Rectal smooth muscle tissue (tissue), 1 donor: Measurements from ENCODE around the gene CFAP92.

Source experiments
- H3K27ac ChIP-seq: one replicate; pipeline ENCODE4 v1.7.0; 2013; ENCODE audit warnings: low read depth, low read length, inconsistent platforms
- H3K27me3 ChIP-seq: one replicate; pipeline ENCODE4 v1.7.0; 2013; ENCODE audit warnings: low read length; ENCODE audit not compliant: control insufficient read depth, insufficient read depth
- H3K36me3 ChIP-seq: one replicate; pipeline ENCODE4 v1.7.0; 2013; ENCODE audit warnings: low read length; ENCODE audit not compliant: control insufficient read depth, insufficient read depth
- H3K4me1 ChIP-seq: one replicate; pipeline ENCODE4 v1.7.0; 2013; ENCODE audit warnings: low read length; ENCODE audit not compliant: control insufficient read depth, insufficient read depth
- H3K4me3 ChIP-seq: one replicate; pipeline ENCODE4 v1.7.0; 2013; ENCODE audit warnings: low read length
- H3K9ac ChIP-seq: one replicate; pipeline ENCODE4 v1.7.0; 2013; ENCODE audit warnings: low read length

Gene CFAP92

GRCh38 chr3:128956440-128956839, 37.4 kb downstream of the CFAP92 start:
- Histone ChIP-seq H3K27ac (no peak overlapping the region), H3K9ac (no peak overlapping the region), H3K27me3 (no peaks in the 10 kb centered on the region), H3K36me3 (no peaks in the 10 kb centered on the region), H3K4me1 (no peaks in the 10 kb centered on the region), H3K4me3 (no peak overlapping the region)

GRCh38 chr3:128950223-128950938, 43.5 kb downstream of the CFAP92 start:
- Histone ChIP-seq H3K36me3 (no peaks in the 10 kb centered on the region), H3K9ac (no peak overlapping the region), H3K27ac (no peak overlapping the region), H3K27me3 (no peaks in the 10 kb centered on the region), H3K4me3 (no peak overlapping the region), H3K4me1 (no peaks in the 10 kb centered on the region)

GRCh38 chr3:128949158-128949557, 44.7 kb downstream of the CFAP92 start:
- H3K4me1 ChIP-seq: no peaks in the 10 kb centered on the region
- H3K9ac ChIP-seq: no peak overlapping the region
- no peaks in the 10 kb centered on the region for H3K27me3 ChIP-seq
- H3K27ac ChIP-seq: no peak overlapping the region
- no peaks in the 10 kb centered on the region for H3K36me3 ChIP-seq
- H3K4me3 ChIP-seq: no peak overlapping the region

- no peak overlapping the region for H3K27ac ChIP-seq
- H3K27me3 ChIP-seq: no peaks in the 10 kb centered on the region
- no peaks in the 10 kb centered on the region for H3K36me3 ChIP-seq
- H3K4me3 ChIP-seq: no peak overlapping the region
- no peak overlapping the region for H3K9ac ChIP-seq
- H3K4me1 ChIP-seq: no peaks in the 10 kb centered on the region
Observed at GRCh38 chr3:128946411-128946810, 47.5 kb downstream of the CFAP92 start.

- Histone ChIP-seq H3K9ac (no peak overlapping the region), H3K4me3 (no peak overlapping the region), H3K27ac (no peak overlapping the region), H3K27me3 (no peaks in the 10 kb centered on the region), H3K36me3 (no peaks in the 10 kb centered on the region), H3K4me1 (no peaks in the 10 kb centered on the region)
Observed at GRCh38 chr3:128945878-128946175, 48.0 kb downstream of the CFAP92 start.

- Histone ChIP-seq H3K4me3 (no peak overlapping the region), H3K4me1 (no peaks in the 10 kb centered on the region), H3K36me3 (no peaks in the 10 kb centered on the region), H3K27ac (no peak overlapping the region), H3K27me3 (no peaks in the 10 kb centered on the region), H3K9ac (no peak overlapping the region)
Observed at GRCh38 chr3:128945041-128945877, 48.6 kb downstream of the CFAP92 start.

GRCh38 chr3:128942161-128942952, 51.5 kb downstream of the CFAP92 start:
- no peaks in the 10 kb centered on the region for H3K4me1 ChIP-seq

GRCh38 chr3:128940252-128940651, 53.6 kb downstream of the CFAP92 start:
- no peak overlapping the region for H3K27ac ChIP-seq
- H3K36me3 ChIP-seq: no peaks in the 10 kb centered on the region
- H3K27me3 ChIP-seq: no peaks in the 10 kb centered on the region
- no peak overlapping the region for H3K4me3 ChIP-seq
- H3K9ac ChIP-seq: no peak overlapping the region
- H3K4me1 ChIP-seq: no peaks in the 10 kb centered on the region

More at GRCh38 chr3:128942161-128942952, 51.5 kb downstream of the CFAP92 start:
- no peak overlapping the region for H3K27ac ChIP-seq
- H3K9ac ChIP-seq: no peak overlapping the region
- H3K27me3 ChIP-seq: no peaks in the 10 kb centered on the region
- no peaks in the 10 kb centered on the region for H3K36me3 ChIP-seq
- no peak overlapping the region for H3K4me3 ChIP-seq

- Histone ChIP-seq H3K4me1 (no peaks in the 10 kb centered on the region), H3K27me3 (no peaks in the 10 kb centered on the region), H3K9ac (no peak overlapping the region), H3K36me3 (no peaks in the 10 kb centered on the region), H3K4me3 (no peak overlapping the region), H3K27ac (no peak overlapping the region)
Observed at GRCh38 chr3:128936341-128936740, 57.5 kb downstream of the CFAP92 start.

- Histone ChIP-seq H3K9ac (no peak overlapping the region), H3K27me3 (no peaks in the 10 kb centered on the region), H3K27ac (no peak overlapping the region), H3K4me3 (no peak overlapping the region), H3K4me1 (no peaks in the 10 kb centered on the region), H3K36me3 (no peaks in the 10 kb centered on the region)
Observed at GRCh38 chr3:128935922-128936321, 58.0 kb downstream of the CFAP92 start.

- no peak overlapping the region for H3K4me3 ChIP-seq
- no peak overlapping the region for H3K9ac ChIP-seq
- H3K27me3 ChIP-seq: no peaks in the 10 kb centered on the region
- no peaks in the 10 kb centered on the region for H3K36me3 ChIP-seq
- no peak overlapping the region for H3K27ac ChIP-seq
- H3K4me1 ChIP-seq: no peaks in the 10 kb centered on the region
Observed at GRCh38 chr3:128933922-128934253, 60.0 kb downstream of the CFAP92 start.

- Histone ChIP-seq H3K4me3 (no peak overlapping the region), H3K27me3 (no peaks in the 10 kb centered on the region), H3K9ac (no peak overlapping the region), H3K27ac (no peak overlapping the region), H3K4me1 (no peaks in the 10 kb centered on the region), H3K36me3 (no peaks in the 10 kb centered on the region)
Observed at GRCh38 chr3:128933213-128933921, 60.5 kb downstream of the CFAP92 start.
